GM12878 (cell line): ENCODE data around the gene SEC22C. TPM values are rescaled to one million over a fixed set of nuclear protein-coding genes. Genes with fewer than 3 reads are reported as not detected.

Experiments
- ATAC-seq: fragments of 200-7000 bp; cut with Tn5 transposase; 3 replicates; pipeline ENCODE4 v1.9.1; 2020; ENCODE audit warnings: mild to moderate bottlenecking, moderate library complexity
- BruUV-seq: library from RNA; stranded (reverse); fragments of 400-500 nt; replicated peaks from 2 replicates; lab custom pipeline; 2021; lab: Mats Ljungman, UMichigan
- CTCF ChIA-PET: fragments of 300-600 bp; sonication (Branson Sonifier 250); formaldehyde crosslinking; extraction: SDS; loops from one replicate; lab custom pipeline; 2021; ENCODE audit warnings: inconsistent platforms; lab: Yijun Ruan, JAX
- POLR2A ChIA-PET: fragments of 350-600 bp; formaldehyde crosslinking; extraction: SDS; loops from one replicate; lab custom pipeline; 2021; ENCODE audit warnings: inconsistent platforms; lab: Charles Lee
- RAD21 ChIA-PET: fragments of 300-600 bp; sonication (Branson Sonifier 250); formaldehyde crosslinking; loops from one replicate; lab custom pipeline; 2023; ENCODE audit warnings: antibody characterized with exemption; ENCODE audit not compliant: unreplicated experiment; lab: Charles Lee
- SMC1A ChIA-PET: fragments of 300-600 bp; sonication (Branson Sonifier 250); formaldehyde crosslinking; loops from one replicate; lab custom pipeline; 2023; ENCODE audit not compliant: unreplicated experiment, uncharacterized antibody; lab: Charles Lee
- DNase-seq: peaks from one replicate; pipeline ENCODE4 v3.0.0-alpha.2; 2011; ENCODE audit warnings: low read depth, low spot score
- FAIRE-seq: peaks from 3 replicates; lab custom pipeline; 2011; peaks lifted over from hg19 to GRCh38; lab: Jason Lieb, UNC
- H2AFZ ChIP-seq: 2 replicates; pipeline ENCODE4 v1.6.0; 2011; ENCODE audit warnings: low read depth, low read length, control low read depth; ENCODE audit not compliant: control insufficient read depth
- H3K27ac ChIP-seq: 2 replicates; pipeline ENCODE4 v1.5.1; 2011; ENCODE audit warnings: control low read depth; ENCODE audit not compliant: control insufficient read depth, insufficient read depth
- H3K27me3 ChIP-seq, 2 experiments: replicated peaks in 1 of 2; 2 replicates each; pipeline versions ENCODE4 v1.6.0 to v1.6.1; 2011; ENCODE audit warnings: low read length in 1 of 2; ENCODE audit not compliant: control insufficient read depth in 2 of 2, insufficient read depth in 2 of 2
- H3K36me3 ChIP-seq, 2 experiments: 2 replicates each; pipeline ENCODE4 v1.5.1; 2011; ENCODE audit warnings: low read length in 1 of 2; ENCODE audit not compliant: control insufficient read depth in 2 of 2, insufficient read depth in 2 of 2
- H3K4me1 ChIP-seq: 2 replicates; pipeline ENCODE4 v1.6.1; 2011; ENCODE audit warnings: mild to moderate bottlenecking, low read length, moderate library complexity, mixed read lengths; ENCODE audit not compliant: control insufficient read depth, insufficient read depth
- H3K4me2 ChIP-seq: 2 replicates; pipeline ENCODE4 v1.6.0; 2011; ENCODE audit warnings: control low read depth; ENCODE audit not compliant: control insufficient read depth, insufficient read depth
- H3K4me3 ChIP-seq: fragments of 200-600 bp; sonication (generic); 2 replicates; pipeline ENCODE4 v1.5.1; 2016
- H3K79me2 ChIP-seq: 2 replicates; pipeline ENCODE4 v1.6.0; 2011; ENCODE audit warnings: low read length; ENCODE audit not compliant: control insufficient read depth, insufficient read depth
- H3K9ac ChIP-seq: 2 replicates; pipeline ENCODE4 v1.8.0; 2011; ENCODE audit warnings: low read length, control low read depth, mixed read lengths; ENCODE audit not compliant: control insufficient read depth, insufficient read depth
- H3K9me3 ChIP-seq: replicated peaks from 3 replicates; pipeline ENCODE4 v1.5.1; 2011; ENCODE audit warnings: mild to moderate bottlenecking, low read length; ENCODE audit not compliant: control insufficient read depth, insufficient read depth
- H4K20me1 ChIP-seq: 2 replicates; pipeline ENCODE4 v1.6.0; 2011; ENCODE audit not compliant: control insufficient read depth, insufficient read depth
- BCL11A ChIP-seq: IDR thresholded peaks from 2 replicates; pipeline ENCODE4 v1.6.1; 2011; ENCODE audit warnings: low read depth, low read length
- DPF2 ChIP-seq: fragments of 450-650 bp; IDR thresholded peaks from 2 replicates; pipeline ENCODE4 v1.6.1; 2017; ENCODE audit warnings: mild to moderate bottlenecking
- ETV6 ChIP-seq, 2 experiments: fragments of 450-650 bp in 1 of 2; IDR thresholded peaks in 1 of 2; conservative IDR thresholded peaks in 1 of 2; 2 replicates each; pipeline ENCODE4 v1.6.1; 2014; ENCODE audit warnings: antibody characterized with exemption in 1 of 2, borderline replicate concordance in 1 of 2, low read depth in 1 of 2, mild to moderate bottlenecking in 1 of 2, moderate library complexity in 1 of 2
- KDM1A ChIP-seq: fragments of 200-600 bp; sonication (generic); IDR thresholded peaks from 2 replicates; pipeline ENCODE4 v1.6.1; 2016; ENCODE audit warnings: borderline replicate concordance
- NFYB ChIP-seq: IDR thresholded peaks from 2 replicates; pipeline ENCODE4 v1.6.1; 2011; ENCODE audit warnings: low read depth, mild to moderate bottlenecking, low read length, improper control_type of control experiment, moderate library complexity; ENCODE audit not compliant: insufficient read depth
- PRDM15 ChIP-seq: fragments of 450-650 bp; formaldehyde crosslinking; IDR thresholded peaks from 2 replicates; pipeline ENCODE4 v1.4.0; 2020; ENCODE audit warnings: mild to moderate bottlenecking, moderate library complexity
- RAD51 ChIP-seq: fragments of 450-650 bp; IDR thresholded peaks from 2 replicates; pipeline ENCODE4 v1.6.1; 2016; ENCODE audit warnings: moderate library complexity, mild to moderate bottlenecking, inconsistent platforms
- SIX5 ChIP-seq: IDR thresholded peaks from 2 replicates; pipeline ENCODE4 v1.6.1; 2011; ENCODE audit warnings: mild to moderate bottlenecking, low read depth, low read length, moderate library complexity; ENCODE audit not compliant: severe bottlenecking
- SRF ChIP-seq, 2 experiments: IDR thresholded peaks; 2 replicates each; pipeline ENCODE4 v1.6.1; 2011; ENCODE audit warnings: low read depth in 2 of 2, low read length in 2 of 2, mild to moderate bottlenecking in 1 of 2, moderate library complexity in 1 of 2
- ZNF207 ChIP-seq: fragments of 450-650 bp; IDR thresholded peaks from 2 replicates; pipeline ENCODE4 v1.6.1; 2014; ENCODE audit warnings: antibody characterized with exemption, mild to moderate bottlenecking, borderline replicate concordance
- ZNF274 ChIP-seq: IDR thresholded peaks from one replicate; pipeline ENCODE4 v1.8.0; 2011; ENCODE audit not compliant: insufficient read length, insufficient read depth
- WGBS: methylation state at CpG from one replicate; pipeline ENCODE4 v1.1.6; 2016; ENCODE audit warnings: low lambda C conversion rate; ENCODE audit not compliant: insufficient replicate concordance, insufficient coverage; ENCODE audit errors: missing lambda C conversion rate; 5-methylcytosine and 5-hydroxymethylcytosine counted together
- in situ Hi-C: fragments of 300-500 bp; cut with MboI; formaldehyde crosslinking; loops from 9 replicates; pipeline ENCODE4 v1.14.3; 2018; ENCODE audit warnings: mixed read lengths
- intact Hi-C: fragments of 100-400 bp; cut with micrococcal nuclease; formaldehyde crosslinking; loops from one replicate; pipeline ENCODE4 v1.14.2; 2022; ENCODE audit not compliant: unreplicated experiment
- polyA plus RNA-seq, 11 experiments: library from polyadenylated mRNA; depleted of rRNA in 4 of 11; unstranded in 6 of 11; stranded (reverse) in 5 of 11; fragments of >200 nt; fragmentation: Nextera tagmentation in 4 of 11; fragmentation: Illumina TruSeq in 1 of 11; extraction: Ambion mirVana in 4 of 11; extraction: Trizol in 1 of 11; gene quantifications; 1 replicate in 1 of 11; 2 replicates in 10 of 11; pipeline versions ENCODE4 v1.2.1 to v1.2.3, GENCODE V29; 2011 to 2016; ENCODE audit warnings: inconsistent platforms in 2 of 11, missing spikeins in 2 of 11, low read depth in 1 of 11
- total RNA-seq, 4 experiments: library from RNA; depleted of rRNA in 3 of 4; stranded (reverse); fragments of >200 nt in 3 of 4; fragmentation: Illumina TruSeq in 1 of 4; extraction: Trizol in 1 of 4; gene quantifications; 2 replicates each; pipeline versions ENCODE4 v1.2.1 to v1.2.3, GENCODE V29; 2013 to 2021
- TF ChIP-seq, protein P1 (sequence below): IDR thresholded peaks from 2 replicates; pipeline ENCODE4 v1.6.1; 2012; ENCODE audit warnings: low read length, inconsistent platforms

SEC22C gene
- total and polyA plus RNA-seq, 10 of the 15 experiments (the other 5 are each of a cell fraction or from before 2014, with no cell fraction given), result 15.6 to 47.0 (median 39.1) TPM

DNA sequence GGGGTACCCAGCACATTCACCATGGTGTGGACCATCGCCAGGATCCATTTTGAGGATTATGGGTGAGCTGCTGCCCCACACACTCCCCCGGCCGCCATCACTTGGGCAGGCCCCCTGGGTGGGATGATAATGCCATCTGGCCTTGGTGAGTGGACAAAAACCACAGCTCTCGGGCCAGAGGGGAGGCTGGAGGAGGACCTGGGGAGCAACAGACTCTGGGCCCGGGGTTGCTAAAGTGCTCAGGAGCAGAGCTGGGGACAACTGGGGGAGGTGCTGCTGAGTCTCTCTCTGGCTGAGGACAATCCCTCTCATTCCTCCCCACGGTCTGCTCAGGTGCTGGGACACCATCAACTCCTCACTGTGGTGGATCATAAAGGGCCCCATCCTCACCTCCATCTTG, 50.3 kb downstream of the SEC22C start:
- no peak for DNase-seq
- ChIA-PET RAD21 (no interaction called here), SMC1A (interaction anchor here (1.1 kb wide), 1 partner anchor 284 kb away, joined by 3 read pairs; no protein-coding TSS in a partner anchor), CTCF (no interaction called here), POLR2A (no interaction called here)
- BruUV-seq, result no TSS peak
- Histone ChIP-seq H3K4me2 (no peak overlapping the region), H3K27me3 (no peaks in the 10 kb centered on the region; a peak in 2 of 4 replicates), H3K27ac (no peak overlapping the region), H2AFZ (no peak overlapping the region), H3K9ac (no peak overlapping the region), H3K4me1 (no peaks in the 10 kb centered on the region), H4K20me1 (no peaks in the 10 kb centered on the region), H3K79me2 (no peaks in the 10 kb centered on the region), H3K9me3 (no peaks in the 10 kb centered on the region), H3K36me3 (no peaks in the 10 kb centered on the region), H3K4me3 (no peak overlapping the region)
- intact Hi-C loops (no loop called here), in situ Hi-C loops (no loop called here)
- FAIRE-seq, result no peak
- WGBS, result 10% methylated on average over 6 of the region's 6 CpGs
- no peak for TF ChIP-seq ZNF274
- no peak for TF ChIP-seq DPF2
- no peak for ATAC-seq

- BruUV-seq, result no TSS peak
- ChIA-PET POLR2A (no interaction called here), RAD21 (no interaction called here), CTCF (no interaction called here), SMC1A (no interaction called here)
- H3K4me2 ChIP-seq, result no peak overlapping the region
- H3K4me1 ChIP-seq, result no peaks in the 10 kb centered on the region
- FAIRE-seq (no peak), ATAC-seq (no peak), DNase-seq (no peak)
- in situ Hi-C loops, result no loop called here
- no peaks in the 10 kb centered on the region for H4K20me1 ChIP-seq
- intact Hi-C loops, result no loop called here
- no peak overlapping the region for H2AFZ ChIP-seq
- H3K4me3 ChIP-seq, result no peak overlapping the region
- no peaks in the 10 kb centered on the region for H3K9me3 ChIP-seq
- H3K79me2 ChIP-seq, result no peaks in the 10 kb centered on the region
- H3K27me3 ChIP-seq, result no peaks in the 10 kb centered on the region; a peak in 2 of 4 replicates
- no peaks in the 10 kb centered on the region for H3K36me3 ChIP-seq
- no peak overlapping the region for H3K27ac ChIP-seq
- no peak overlapping the region for H3K9ac ChIP-seq
- TF ChIP-seq NFYB (no peak), ZNF207 (no peak), SIX5 (no peak), ZNF274 (no peak), SRF (IDR thresholded peaks at IDR 0.05; ENCODE audit: low read depth in 2 of 2, low read length in 2 of 2) (no peak), KDM1A (no peak), RAD51 (no peak), PRDM15 (no peak), BCL11A (no peak), ETV6 (conservative IDR thresholded peaks at IDR 0.05 in 1 of 2, IDR thresholded peaks at IDR 0.05 in 1 of 2; ENCODE audit: borderline replicate concordance in 1 of 2, low read depth in 1 of 2) (no peak)
- TF ChIP-seq, protein P1, sequence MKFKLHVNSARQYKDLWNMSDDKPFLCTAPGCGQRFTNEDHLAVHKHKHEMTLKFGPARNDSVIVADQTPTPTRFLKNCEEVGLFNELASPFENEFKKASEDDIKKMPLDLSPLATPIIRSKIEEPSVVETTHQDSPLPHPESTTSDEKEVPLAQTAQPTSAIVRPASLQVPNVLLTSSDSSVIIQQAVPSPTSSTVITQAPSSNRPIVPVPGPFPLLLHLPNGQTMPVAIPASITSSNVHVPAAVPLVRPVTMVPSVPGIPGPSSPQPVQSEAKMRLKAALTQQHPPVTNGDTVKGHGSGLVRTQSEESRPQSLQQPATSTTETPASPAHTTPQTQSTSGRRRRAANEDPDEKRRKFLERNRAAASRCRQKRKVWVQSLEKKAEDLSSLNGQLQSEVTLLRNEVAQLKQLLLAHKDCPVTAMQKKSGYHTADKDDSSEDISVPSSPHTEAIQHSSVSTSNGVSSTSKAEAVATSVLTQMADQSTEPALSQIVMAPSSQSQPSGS, result no peak
Measured at GRCh38 chr3:42530073-42530472, 51.7 kb downstream of the SEC22C start.
